DOHH2 (cell line): ENCODE measurements around the gene SWSAP1.

ENCODE experiments used
- H3F3A ChIP-seq: fragments of 200-600 bp; sonication (generic), shearing (Covaris generic); 2 replicates; pipeline ENCODE4 v1.6.0; 2016; ENCODE audit warnings: antibody characterized with exemption, mild to moderate bottlenecking; ENCODE audit not compliant: control insufficient read depth, insufficient read depth
- H3K27ac ChIP-seq: fragments of 200-600 bp; sonication (generic); 2 replicates; pipeline ENCODE4 v1.5.1; 2014; ENCODE audit warnings: low read depth, mild to moderate bottlenecking, low read length, moderate library complexity
- H3K27me3 ChIP-seq: fragments of 200-600 bp; sonication (generic); 2 replicates; pipeline ENCODE4 v1.6.1; 2014; ENCODE audit warnings: mild to moderate bottlenecking, low read length, mixed read lengths; ENCODE audit not compliant: control insufficient read depth
- H3K36me3 ChIP-seq: fragments of 200-600 bp; sonication (generic); 2 replicates; pipeline ENCODE4 v1.6.1; 2014; ENCODE audit warnings: mild to moderate bottlenecking, low read length, moderate library complexity, mixed read lengths; ENCODE audit not compliant: control insufficient read depth
- H3K4me1 ChIP-seq: fragments of 200-600 bp; sonication (generic); 2 replicates; pipeline ENCODE4 v1.6.1; 2014; ENCODE audit warnings: mild to moderate bottlenecking, low read length, mixed read lengths; ENCODE audit not compliant: control insufficient read depth
- H3K4me2 ChIP-seq: fragments of 200-600 bp; sonication (generic); 2 replicates; pipeline ENCODE4 v1.6.0; 2014; ENCODE audit warnings: mild to moderate bottlenecking, low read length, moderate library complexity
- H3K4me3 ChIP-seq: fragments of 200-600 bp; sonication (generic); 2 replicates; pipeline ENCODE4 v1.5.1; 2014; ENCODE audit warnings: mild to moderate bottlenecking, low read length, mixed read lengths
- H3K79me2 ChIP-seq: fragments of 200-600 bp; sonication (generic); 2 replicates; pipeline ENCODE4 v1.6.1; 2014; ENCODE audit warnings: mild to moderate bottlenecking, low read length, mixed read lengths; ENCODE audit not compliant: control insufficient read depth
- H3K9me2 ChIP-seq: fragments of 200-600 bp; sonication (generic); replicated peaks from 2 replicates; pipeline ENCODE4 v1.6.1; 2014; ENCODE audit warnings: mild to moderate bottlenecking, low read length, mixed read lengths; ENCODE audit not compliant: control insufficient read depth
- H3K9me3 ChIP-seq: fragments of 200-600 bp; sonication (generic); 2 replicates; pipeline ENCODE4 v1.6.1; 2014; ENCODE audit warnings: antibody characterized with exemption, low read length, mixed read lengths; ENCODE audit not compliant: control insufficient read depth, insufficient read depth
- H4K20me1 ChIP-seq: fragments of 200-600 bp; sonication (generic); 2 replicates; pipeline ENCODE4 v1.6.0; 2014; ENCODE audit warnings: low read depth, mild to moderate bottlenecking, antibody characterized with exemption, low read length, moderate library complexity; ENCODE audit not compliant: control insufficient read depth, insufficient read depth
- EZH2phosphoT487 ChIP-seq: fragments of 200-600 bp; sonication (generic); IDR thresholded peaks from 2 replicates; pipeline ENCODE4 v1.6.1; 2017; ENCODE audit warnings: borderline replicate concordance, mild to moderate bottlenecking, antibody characterized with exemption, low read length, moderate library complexity, mixed read lengths
- TF ChIP-seq, protein P1 (sequence below): fragments of 200-600 bp; sonication (generic); IDR thresholded peaks from one replicate; pipeline ENCODE4 v1.5.1; 2014; ENCODE audit warnings: antibody characterized with exemption, mild to moderate bottlenecking, low read depth, low read length; ENCODE audit not compliant: poor library complexity, severe bottlenecking

Gene SWSAP1

DNA sequence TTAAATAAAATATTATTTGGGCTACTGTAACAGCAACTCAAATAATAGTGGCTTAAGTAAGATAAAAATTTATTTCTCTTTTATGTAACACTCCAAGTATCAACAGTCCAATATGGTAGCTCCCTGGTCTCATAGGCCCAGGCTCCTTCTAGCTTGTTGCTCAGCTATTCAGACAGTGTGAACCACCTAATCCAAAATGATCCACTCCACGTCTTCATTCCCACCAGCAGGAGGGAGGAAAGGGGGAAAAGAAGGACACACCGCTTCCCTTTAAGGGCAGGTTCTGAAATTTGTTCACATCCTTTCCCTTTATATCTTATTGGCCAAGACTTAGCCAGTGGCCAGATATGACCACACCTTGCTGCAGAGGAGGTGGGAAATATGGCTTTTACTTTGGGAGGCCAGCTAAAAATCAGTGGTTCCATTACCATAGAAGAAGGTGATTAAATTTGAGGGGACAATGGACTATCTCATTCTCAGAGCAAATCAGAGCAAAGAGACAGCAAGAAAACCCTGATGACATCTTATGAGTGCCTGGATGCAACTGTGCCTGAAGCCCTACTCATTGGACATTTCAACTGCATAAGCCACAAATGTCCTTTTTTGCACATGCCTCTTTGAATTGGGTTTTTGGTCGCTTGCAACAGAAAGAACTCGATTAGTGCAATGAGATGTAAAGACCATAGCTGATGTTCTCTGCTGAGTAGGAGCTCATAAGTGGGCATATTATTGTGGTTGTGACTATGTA is 16.6 kb downstream of the SWSAP1 start:
- no peak overlapping the region for H3K4me2 ChIP-seq
- no peak overlapping the region for H3K4me3 ChIP-seq
- H3K79me2 ChIP-seq, result no peaks in the 10 kb centered on the region
- TF ChIP-seq, protein P1, sequence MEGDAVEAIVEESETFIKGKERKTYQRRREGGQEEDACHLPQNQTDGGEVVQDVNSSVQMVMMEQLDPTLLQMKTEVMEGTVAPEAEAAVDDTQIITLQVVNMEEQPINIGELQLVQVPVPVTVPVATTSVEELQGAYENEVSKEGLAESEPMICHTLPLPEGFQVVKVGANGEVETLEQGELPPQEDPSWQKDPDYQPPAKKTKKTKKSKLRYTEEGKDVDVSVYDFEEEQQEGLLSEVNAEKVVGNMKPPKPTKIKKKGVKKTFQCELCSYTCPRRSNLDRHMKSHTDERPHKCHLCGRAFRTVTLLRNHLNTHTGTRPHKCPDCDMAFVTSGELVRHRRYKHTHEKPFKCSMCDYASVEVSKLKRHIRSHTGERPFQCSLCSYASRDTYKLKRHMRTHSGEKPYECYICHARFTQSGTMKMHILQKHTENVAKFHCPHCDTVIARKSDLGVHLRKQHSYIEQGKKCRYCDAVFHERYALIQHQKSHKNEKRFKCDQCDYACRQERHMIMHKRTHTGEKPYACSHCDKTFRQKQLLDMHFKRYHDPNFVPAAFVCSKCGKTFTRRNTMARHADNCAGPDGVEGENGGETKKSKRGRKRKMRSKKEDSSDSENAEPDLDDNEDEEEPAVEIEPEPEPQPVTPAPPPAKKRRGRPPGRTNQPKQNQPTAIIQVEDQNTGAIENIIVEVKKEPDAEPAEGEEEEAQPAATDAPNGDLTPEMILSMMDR, result no peak
- no peak for TF ChIP-seq EZH2phosphoT487
- peaks cover 3% of the 10 kb centered on the region; the same call in 1 of the 2 replicates for H3K9me3 ChIP-seq
- no peaks in the 10 kb centered on the region for H3K9me2 ChIP-seq
- no peaks in the 10 kb centered on the region for H4K20me1 ChIP-seq
- H3K36me3 ChIP-seq, result no peaks in the 10 kb centered on the region
- no peaks in the 10 kb centered on the region for H3F3A ChIP-seq
- H3K27ac ChIP-seq, result no peak overlapping the region
- peaks cover 19% of the 10 kb centered on the region for H3K4me1 ChIP-seq
- no peaks in the 10 kb centered on the region; the same call in 1 of the 2 replicates for H3K27me3 ChIP-seq

DNA sequence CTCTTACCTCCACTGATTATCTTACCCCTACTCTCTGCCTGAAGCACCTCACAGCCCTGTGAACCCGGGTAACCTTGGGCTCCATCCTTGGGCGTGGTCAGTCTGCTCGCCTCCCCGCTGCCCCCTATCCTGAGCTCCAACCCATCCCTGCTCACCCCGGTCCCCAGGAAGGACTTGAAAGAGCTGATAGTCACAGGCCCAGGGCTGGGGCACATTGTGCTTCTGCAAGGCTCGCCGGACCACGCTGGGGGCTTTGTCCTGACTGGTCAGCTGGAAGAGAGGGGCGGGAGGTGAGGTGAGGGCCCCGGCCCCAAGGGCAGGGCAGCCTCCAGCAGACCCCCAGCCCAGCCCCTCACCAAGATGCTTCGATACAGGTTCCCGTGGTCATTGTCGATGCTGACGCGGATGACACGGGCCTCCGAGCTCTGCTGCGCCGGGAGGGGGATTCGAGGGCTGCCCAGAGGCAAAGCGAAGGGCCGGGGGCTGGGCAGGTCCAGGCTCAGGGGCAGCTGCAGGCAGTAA is 22.7 kb downstream of the SWSAP1 start:
- Histone ChIP-seq H3K4me1 (no peaks in the 10 kb centered on the region), H3K79me2 (no peaks in the 10 kb centered on the region), H3F3A (no peaks in the 10 kb centered on the region), H4K20me1 (no peaks in the 10 kb centered on the region), H3K4me3 (no peak overlapping the region), H3K4me2 (no peak overlapping the region), H3K27me3 (no peaks in the 10 kb centered on the region; the same call in 1 of the 2 replicates), H3K9me2 (no peaks in the 10 kb centered on the region), H3K27ac (no peak overlapping the region), H3K36me3 (no peaks in the 10 kb centered on the region), H3K9me3 (no peaks in the 10 kb centered on the region)
- TF ChIP-seq, protein P1, result no peak
- no peak for TF ChIP-seq EZH2phosphoT487

DNA sequence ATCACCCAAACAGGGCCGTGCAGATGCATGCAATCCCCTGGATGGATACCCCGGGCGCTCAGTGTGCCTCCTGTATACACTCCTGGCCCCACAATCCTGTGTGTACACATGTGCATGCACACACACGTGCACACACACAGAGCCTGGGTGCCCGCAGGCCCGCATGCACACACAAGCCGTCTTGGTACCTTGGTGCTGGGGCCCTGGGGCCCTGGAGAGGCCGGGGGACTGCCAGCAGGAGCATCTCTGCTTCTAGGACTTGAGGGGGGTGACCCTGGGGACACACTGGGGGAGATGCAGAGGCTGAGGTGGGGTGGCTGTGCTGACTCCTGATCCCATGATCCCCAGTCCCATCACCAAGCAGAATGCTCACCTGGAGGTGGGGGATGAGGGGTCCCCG is 25.2 kb downstream of the SWSAP1 start:
- Histone ChIP-seq H3K9me3 (no peaks in the 10 kb centered on the region), H3K27me3 (no peaks in the 10 kb centered on the region; the same call in 1 of the 2 replicates), H3K4me3 (no peak overlapping the region), H3K4me1 (no peaks in the 10 kb centered on the region), H3K4me2 (no peak overlapping the region), H3F3A (no peaks in the 10 kb centered on the region), H3K79me2 (no peaks in the 10 kb centered on the region), H3K9me2 (no peaks in the 10 kb centered on the region), H3K36me3 (no peaks in the 10 kb centered on the region), H4K20me1 (no peaks in the 10 kb centered on the region), H3K27ac (no peak overlapping the region)
- TF ChIP-seq, protein P1, result no peak
